NCI-H1417 (cell line): ENCODE measurements around the gene RAD51B.
"Not testable (repeated sequence)": the region's sequence is repeated elsewhere in the genome, so short reads cannot be mapped to it uniquely, and the experiment has no call there.

ENCODE experiments used
- DNase-seq, 3 experiments: peaks; one replicate each; lab custom pipeline; 2025; lab: John Stamatoyannopoulos, UW

Gene RAD51B

DNA sequence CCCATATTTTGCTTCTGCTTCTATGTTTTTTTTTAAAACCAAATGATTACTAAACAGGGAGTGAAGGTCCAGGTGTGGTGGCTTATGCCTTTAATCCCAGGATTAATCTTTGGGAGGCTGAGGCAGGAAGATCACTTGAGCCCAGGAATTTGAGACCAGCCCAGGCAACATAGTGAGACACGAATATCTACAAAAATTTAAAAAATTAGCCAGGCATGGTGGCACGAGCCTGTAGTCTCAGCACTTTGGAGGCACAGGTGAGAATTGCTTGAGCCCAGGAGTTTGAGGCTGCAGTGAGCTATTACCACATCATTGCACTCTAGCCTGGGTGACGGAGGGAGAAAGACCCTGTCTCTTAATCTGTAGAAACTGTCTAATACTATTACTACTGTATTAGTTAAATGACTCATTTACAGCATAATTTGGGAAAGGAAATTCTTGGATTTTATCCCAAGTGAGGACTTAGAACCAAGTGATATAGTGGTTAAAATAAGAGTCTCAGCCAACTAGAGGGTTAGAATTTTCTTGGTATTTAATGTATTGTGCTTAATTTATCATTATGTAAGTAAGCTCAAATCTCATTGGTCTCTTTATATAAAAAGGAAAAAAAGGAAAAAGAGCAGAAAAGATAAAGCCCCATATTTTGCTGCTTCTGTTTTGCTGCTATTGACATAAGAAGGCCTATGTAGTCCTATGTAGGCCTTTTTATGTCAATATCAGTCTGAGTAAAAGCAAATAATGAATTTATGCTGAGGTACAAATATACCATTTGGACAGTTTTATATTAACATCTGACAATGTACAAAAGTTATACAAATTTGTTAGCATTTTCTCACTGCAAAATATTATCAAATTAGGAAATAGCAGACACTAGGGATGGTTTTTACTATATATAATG, 163.4 kb downstream of the RAD51B start:
- DNase-seq: no peak

DNA sequence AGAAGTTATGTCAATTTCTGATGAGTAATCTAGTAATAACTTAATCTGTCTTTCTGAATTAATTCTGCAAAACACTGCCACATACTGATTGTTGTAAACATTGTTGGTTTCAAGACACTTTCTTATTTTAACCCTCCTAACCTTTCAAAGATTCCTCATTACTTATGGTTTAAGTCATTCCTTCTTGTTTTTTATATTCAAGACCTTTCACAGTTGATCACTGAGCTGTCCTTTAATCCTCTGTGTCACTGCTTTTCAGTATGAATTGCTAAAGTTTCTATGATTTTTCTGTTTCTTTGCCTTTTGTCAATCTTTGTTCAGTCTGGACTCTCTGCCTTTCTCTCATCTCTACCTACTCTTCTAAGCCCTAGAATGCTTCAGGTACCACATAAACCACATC, 164.7 kb downstream of the RAD51B start:
- no peak for DNase-seq

DNA sequence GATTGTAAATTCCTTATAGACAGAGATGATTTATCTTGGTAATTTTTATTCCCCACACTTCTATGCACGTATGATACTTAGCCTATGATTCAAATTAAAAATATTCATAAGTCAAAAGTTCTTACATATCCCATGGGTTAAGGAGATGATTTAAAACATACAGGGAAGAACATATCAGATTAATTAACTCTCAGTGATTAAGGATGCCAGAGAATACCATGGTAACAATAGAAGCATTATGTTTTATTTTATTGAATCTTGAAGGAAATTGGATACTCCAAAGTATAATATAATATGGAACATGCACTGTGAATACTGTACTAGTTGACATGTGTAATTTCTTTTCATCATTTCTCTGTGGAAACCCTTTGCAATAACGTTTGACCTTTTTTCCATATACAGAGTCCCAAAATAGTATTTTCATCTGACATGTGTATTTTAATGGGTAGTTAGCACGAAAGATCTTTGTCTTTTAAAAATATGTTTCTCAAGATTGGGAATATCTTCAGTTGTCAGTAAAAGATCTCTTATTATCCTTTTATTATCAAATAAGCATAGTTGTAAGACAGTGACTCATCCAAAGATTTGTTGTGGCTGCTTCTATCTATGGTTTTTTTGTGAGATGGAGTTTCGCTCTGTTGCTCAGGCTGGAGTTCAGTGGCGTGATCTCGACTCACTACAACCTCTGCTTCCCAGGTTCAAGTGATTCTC, 166.7 kb downstream of the RAD51B start:
- DNase-seq: no peak

DNA sequence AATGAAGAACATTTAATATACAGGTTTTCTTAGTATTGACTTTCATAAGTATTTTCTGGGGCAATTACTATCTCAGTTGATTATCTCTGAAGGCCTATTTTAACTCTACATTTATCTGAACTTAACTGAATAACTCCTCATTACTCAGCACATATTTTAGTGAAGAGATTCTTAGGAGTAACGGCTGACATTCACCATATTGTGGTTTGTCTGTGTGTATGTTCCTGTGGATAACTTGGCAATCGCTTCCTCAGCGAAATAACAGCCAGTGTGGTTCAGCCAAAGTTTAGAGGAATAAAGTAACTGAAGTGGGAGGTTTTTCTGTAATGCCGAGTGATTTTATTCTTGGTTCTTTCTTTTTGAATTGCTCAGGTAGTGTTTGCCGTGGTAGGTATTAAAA, 168.0 kb downstream of the RAD51B start:
- DNase-seq: no peak

DNA sequence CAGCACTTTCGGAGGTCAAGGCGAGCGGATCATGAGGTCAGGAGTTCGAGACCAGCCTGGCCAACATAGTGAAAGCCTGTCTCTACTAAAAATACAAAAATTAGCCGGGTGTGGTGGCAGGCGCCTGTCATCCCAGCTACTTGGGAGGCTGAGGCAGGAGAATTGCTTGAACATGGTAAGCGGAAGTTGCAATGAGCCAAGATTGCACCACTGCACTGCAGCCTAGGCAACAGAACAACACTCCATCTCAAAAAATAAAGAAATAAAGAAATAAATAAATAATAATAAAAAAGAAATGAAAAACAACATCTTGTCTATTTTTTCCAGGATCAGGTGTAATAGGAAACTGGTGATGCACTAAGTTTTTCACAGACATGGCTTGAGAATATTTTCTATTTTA, 168.6 kb downstream of the RAD51B start:
- not testable (repeated sequence) for DNase-seq

DNA sequence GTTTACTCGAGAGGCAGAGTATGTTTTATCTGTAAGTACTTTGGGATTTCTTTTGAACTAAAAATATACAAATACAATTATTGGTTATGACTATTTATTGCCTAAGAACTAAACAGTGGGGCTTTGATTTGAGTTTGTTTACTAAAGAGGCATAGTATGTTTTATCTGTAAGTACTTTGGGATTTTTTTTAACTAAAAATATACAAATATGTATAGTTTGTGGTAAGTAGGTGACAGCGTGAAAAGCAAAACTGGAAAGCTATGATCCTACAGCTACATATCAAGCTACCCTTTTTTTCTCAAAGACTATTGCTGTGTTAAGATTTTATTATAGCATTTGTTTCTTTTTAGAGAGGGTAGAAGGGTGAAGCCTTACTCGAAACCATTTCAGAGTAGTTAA, 171.0 kb downstream of the RAD51B start:
- DNase-seq: no peak

DNA sequence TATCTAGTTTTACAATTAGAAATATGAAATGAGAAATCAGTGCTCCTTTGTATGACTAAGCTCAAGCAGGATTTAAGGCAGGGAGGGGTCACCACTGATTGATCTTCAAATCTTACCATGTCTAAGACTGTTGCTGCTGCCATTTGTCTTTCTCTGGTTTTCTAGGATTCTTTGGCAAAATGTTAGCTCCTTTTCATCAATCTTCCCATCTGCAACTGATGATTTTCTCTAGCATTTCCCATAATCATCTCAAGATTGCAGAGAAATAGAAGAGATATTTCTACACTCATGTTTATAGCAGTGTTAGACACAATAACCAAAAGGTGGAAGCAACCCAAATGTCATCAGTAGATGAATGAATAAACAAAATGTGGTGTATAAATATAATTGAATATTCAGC, 175.0 kb downstream of the RAD51B start:
- no peak for DNase-seq

DNA sequence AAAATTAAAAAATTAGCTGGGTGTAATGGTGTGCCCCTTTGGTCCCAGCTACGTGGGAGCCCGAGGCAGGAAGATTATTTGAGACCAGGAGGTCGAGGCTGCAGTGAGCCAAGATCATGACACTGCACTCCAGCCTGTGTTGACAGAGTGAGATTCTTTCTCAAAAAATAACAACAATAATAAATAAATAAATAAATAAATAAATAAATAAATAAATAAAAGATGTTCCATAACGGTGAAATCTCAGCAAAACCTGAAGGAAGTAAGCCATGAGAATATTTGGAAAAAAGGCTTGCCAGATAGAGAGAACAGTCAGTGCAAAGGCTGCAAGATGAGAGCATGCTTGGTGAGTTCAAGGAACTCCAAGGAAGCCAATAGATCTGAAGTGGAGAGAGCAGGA, 176.7 kb downstream of the RAD51B start:
- DNase-seq: no peak

DNA sequence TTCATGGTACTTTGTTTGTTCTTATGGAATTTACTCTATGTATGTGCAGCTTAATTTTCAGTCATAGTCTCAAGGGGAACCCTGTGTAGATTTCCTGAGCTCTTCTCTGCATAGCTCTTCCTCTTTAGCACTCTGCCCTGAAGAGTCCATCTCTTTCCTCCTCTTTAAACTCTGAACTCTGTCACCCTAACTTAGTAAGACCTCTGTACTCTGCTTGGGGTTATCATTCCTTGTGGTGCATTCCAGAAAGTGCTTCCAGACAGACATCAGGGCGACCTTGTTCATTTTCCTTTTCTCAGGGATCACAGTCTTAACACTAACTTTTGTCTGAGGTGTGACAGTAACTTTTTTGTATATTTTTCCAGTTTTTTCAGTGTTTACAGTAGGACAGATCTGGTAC, 179.3 kb downstream of the RAD51B start:
- no peak for DNase-seq

DNA sequence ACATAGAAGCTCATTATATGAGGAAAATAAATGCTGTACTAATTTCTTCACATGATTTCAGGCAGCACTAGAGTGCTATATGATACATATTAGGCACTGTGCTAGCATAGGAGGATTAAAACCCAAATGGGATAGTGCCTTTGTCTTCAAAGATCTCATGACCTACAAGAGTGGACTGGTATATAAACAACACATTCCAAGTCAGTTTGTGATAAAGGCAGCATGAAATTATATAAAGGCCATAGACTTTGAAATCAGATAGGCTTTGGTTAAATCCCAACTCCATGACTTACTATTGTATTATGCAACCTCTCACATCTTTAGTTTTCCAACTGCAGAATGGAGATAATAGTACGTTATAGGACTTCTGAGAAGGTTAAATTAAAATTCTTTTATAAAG, 179.7 kb downstream of the RAD51B start:
- DNase-seq: no peak

DNA sequence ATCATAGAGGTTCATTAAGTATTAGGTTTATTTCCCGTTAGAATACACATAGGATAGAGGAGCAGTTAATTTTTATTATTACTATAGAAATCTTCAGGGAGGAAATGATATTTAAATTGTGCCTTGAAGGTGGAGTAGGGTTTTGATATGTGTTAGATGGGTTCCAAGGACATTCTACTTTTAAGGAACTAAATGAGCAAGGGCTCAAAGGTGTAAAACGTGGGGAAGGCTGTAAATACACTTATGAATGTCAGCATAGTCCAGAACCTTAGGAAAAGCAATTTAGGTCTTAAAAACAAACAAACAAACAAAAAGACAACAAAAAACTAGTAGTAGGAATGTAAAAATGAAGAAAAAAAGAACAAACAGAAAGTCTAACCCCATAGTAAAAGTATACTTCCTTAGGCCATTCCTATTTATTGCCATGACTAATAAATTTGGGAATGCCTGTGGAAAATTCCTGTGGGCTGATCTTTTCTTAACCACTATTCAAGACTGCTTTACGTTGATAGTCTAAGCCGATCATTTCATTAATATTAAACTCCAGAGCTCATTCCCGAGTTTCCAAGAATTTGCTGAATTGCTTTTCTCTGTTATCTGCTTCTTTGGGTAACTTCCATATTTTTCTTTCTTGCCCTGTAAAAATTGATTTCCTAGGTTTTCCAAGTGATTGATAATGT, 180.3 kb downstream of the RAD51B start:
- no peak for DNase-seq

DNA sequence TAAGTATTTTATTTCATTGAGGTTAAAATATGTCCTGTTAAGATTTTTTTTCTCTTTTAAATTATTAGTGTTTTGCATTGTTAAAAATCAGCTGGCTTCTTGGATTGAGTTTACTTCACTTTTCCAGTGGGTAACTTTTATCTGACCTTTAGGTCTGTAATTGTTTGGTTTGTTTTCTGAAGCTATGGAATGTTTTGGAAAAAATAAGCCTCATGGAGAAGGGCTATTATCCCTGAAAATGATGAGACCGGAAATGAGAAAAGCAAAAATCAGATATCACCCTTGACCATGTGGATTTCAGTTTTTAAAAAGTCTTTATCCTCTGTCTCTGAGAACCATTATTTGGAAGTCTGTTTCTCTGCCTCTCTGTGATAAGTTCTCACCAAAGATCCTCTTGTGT, 180.9 kb downstream of the RAD51B start:
- DNase-seq: no peak

DNA sequence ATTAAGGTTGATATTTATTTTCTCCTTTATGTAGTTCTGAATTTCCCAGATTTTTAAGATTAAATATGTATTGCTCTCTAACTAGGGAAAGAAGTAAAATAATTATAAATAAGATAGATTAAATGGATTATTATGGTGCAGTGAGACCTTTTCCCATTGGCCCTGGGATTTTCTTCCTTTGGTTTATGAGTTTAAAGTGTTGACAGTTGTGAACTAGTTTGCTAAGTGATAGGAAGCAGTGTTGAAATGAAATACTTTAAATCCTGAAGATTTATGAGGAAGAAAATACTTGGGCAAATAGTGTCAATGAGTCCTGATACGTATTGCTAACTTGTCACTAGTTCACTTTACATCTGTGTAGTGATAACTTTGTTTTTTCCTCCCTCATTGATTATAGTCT, 188.9 kb downstream of the RAD51B start:
- DNase-seq: no peak

DNA sequence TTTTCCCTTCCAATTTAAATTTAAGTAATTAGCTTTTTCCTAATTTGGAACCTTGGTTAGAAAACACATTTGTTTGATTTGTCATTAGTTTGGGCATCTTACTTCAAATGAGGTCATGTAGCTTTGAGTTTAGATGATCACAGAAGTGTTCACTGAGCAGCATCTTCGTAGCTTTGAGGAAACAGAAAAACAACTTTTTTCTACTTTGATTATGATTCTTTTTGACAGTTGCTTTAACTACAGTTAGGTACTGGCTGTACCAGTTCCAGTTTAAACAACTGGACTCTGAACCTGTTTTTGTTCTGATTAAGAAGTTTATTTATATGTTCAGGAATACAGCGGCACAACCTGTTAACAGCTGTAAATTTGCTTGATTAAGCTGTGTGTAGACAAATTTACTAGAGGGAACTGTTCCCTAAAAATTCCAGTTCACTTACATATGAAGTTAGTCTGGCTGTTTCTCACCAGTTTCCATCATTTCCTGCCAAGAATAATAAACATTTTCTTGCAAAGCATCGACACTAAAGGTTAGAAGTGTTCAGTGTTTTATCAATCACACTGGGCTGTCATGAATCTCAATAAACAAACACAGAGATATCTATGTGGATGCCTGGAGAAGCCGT, 191.9 kb downstream of the RAD51B start:
- DNase-seq: no peak

DNA sequence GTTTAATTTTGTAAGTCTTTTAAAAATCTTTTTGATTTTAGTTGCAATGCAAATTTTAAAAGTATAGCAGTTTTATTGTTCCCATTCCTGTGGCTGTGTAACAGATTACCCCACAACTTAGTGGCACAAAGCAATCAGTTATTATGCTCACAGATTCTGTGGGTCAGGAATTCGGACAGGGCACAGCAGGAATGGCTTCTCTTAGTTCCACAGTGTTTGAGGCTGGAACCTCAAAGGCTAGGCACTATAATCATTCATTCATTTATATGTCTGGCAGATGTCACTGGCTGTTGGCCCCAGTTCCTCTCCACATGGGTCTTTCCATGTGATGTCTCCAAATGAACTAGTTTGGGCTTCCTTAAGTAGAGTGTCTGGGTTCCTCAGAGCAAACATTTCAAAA, 193.3 kb downstream of the RAD51B start:
- no peak for DNase-seq

DNA sequence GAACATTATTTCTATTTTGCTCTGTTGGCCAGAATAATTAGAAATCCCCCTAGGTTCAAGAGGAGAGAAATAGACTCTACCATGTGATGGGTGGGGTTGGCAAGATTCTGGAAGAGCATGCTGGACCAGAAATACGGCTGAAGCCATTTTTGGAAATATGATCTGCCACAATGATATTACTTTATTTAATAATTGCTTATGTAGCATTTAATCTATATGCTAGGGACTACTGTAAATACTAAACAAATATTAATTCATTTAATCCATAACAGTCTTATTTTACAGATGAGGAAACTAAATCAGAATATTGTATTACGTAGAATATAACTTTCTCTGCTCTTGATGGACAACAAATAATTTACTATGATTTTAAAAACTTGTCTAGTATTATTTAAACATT, 193.7 kb downstream of the RAD51B start:
- DNase-seq: no peak

DNA sequence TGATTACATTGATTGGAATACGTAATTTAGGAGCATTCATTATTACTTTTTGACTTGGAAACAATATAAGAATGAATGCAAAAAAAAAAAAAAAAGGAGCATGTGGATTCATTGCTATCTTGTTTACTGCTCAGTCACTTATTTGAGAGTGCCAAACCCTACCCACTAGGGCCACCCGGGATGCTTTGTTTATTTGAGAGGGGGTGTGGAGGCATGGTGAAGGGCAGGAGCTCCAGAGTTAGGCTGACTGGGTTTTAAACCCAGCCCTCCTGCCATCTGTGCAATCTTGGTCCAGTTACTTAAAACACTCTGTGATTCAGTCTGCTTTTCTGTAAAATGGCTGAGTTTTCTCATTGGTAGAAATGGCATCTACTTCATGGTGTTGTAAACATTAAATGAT, 195.2 kb downstream of the RAD51B start:
- DNase-seq: no peak

DNA sequence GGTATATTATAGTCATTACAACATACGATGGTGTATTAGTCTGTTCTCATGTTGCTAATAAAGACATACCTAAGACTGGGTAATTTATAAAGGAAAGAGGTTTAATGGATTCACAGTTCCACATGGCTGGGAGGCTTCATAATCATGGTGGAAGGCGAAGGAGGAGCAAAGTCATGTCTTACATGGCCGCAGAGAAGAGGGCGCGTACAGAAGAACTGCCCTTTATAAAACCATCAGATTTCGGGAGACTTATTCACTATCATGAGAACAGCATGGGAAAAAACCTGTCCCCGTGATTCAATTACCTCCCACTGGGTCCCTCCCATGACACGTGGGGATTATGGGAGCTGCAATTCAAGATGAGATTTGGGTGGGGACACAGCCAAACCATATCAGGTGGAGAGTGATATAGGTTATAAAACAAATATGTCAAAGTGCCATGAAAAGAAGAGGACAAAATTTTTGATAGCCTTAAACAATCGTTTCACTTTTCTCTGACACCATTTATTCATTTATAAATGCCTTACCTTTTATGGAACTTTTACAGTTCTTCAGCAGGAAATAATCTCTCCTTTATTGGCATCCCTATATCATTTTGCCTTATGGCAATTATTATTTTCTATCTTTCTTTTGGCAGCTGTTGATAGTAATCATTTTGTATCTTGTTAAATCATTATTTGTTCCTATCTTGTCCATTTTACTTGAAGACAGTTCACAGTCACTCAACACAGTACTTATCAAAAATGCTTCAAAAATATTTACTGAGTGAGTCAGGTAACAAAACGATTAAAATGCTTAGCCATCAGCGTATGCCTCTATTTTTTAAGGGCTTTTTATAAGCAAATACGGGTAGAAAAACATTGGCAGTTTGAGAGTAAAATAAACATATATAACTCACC, 196.0 kb downstream of the RAD51B start:
- no peak for DNase-seq

DNA sequence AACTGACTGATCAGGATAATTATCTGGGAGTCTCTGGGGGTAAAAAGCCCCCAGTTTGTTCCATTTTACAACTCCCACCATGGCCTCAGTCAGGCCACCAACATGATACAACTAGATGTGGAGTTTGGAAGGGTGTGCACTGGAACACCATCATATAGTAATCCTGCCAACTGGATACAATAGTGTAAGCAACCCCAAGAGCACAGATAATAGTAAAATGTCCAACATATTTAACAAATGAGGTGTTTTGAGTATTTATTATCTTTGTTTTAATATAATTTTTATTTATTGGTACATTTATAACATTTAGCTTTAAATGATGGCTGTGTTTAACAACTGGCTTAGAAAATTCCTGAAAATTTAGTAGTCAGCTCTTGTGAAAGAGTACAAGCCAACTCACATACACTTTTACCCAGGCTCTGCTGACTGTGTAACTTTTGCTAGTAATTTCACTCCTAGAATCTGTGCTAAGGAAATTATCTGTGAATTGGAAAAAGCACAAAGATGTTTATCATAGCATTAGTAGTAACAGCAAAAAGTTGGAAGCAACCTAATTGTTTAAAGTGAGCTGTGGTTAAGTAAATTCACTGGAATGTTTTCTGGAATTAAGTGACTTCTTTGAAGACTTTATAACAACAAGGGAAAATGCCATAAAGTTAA, 196.8 kb downstream of the RAD51B start:
- no peak for DNase-seq

DNA sequence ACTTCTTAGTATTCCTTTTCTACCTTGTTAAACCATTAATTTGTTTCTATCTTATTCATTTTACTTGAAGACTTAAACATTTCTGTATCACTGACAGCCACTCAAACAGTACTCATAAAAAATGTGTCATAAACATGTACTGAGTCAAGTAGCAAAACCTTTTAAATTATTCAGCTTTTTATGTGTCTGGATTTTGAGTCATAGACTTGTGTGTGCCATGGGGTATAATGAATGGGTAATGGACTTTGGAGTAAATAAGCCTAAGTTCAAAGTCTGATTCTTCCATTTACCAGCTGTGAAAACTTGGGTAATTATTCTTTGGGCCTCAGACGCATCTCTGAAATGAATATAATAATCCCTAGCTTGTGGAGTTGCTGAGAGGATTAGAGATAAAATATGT, 199.0 kb downstream of the RAD51B start:
- DNase-seq: no peak

DNA sequence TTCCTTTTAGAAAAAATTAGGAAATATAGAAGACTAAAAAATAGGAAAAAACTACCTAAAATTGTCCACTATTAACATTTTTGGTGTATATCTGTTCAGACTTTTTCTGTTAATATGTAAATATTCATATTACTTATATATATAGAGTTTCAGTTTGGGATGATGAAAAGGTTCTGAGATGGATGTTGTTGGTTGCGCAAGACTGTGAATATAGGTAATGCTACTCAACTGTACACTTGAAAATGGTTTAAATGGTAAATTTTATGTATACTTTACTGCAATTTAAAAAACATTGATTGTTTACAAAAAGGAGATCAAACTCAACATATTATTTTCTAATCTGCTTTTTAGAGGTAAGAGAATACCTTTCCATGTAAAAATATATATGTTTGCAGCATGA, 200.9 kb downstream of the RAD51B start:
- DNase-seq: no peak
